IMR-90 (cell line): ENCODE data around the gene ORAI1. TPM values are rescaled to one million over a fixed set of nuclear protein-coding genes. Genes with fewer than 3 reads are reported as not detected.

Experiments
- ATAC-seq: fragments of 200-7000 bp; cut with Tn5 transposase; 2 replicates; pipeline ENCODE4 v1.9.1; 2020; ENCODE audit warnings: low read depth, mild to moderate bottlenecking, moderate library complexity
- BruUV-seq: library from RNA; stranded (reverse); fragments of 400-500 nt; replicated peaks from 2 replicates; lab custom pipeline; 2021; lab: Mats Ljungman, UMichigan
- CTCF ChIA-PET: fragments of 300-600 bp; formaldehyde crosslinking; extraction: SDS; loops from one replicate; lab custom pipeline; 2021; ENCODE audit warnings: antibody characterized with exemption; lab: Yijun Ruan, JAX
- POLR2A ChIA-PET: fragments of 300-600 bp; sonication (Branson Sonifier 250); formaldehyde crosslinking; loops from one replicate; lab custom pipeline; 2022; ENCODE audit warnings: antibody characterized with exemption; ENCODE audit not compliant: unreplicated experiment; lab: Charles Lee
- DNase-seq: peaks from one replicate; pipeline ENCODE4 v3.0.0; 2013
- H2AFZ ChIP-seq: replicated peaks from 2 replicates; pipeline ENCODE3; 2013; ENCODE audit warnings: low read length, mild to moderate bottlenecking; ENCODE audit not compliant: poor library complexity
- H2AK5ac ChIP-seq: 2 replicates; pipeline ENCODE4 v1.6.1; 2013; ENCODE audit warnings: low read depth, low read length, inconsistent platforms
- H2AK9ac ChIP-seq: replicated peaks from 2 replicates; pipeline ENCODE3; 2013; ENCODE audit warnings: mild to moderate bottlenecking, low read depth, low read length, moderate library complexity; ENCODE audit not compliant: poor library complexity
- H2BK120ac ChIP-seq: 2 replicates; pipeline ENCODE4 v1.6.1; 2013; ENCODE audit warnings: low read depth, low read length, inconsistent platforms
- H2BK15ac ChIP-seq: 3 replicates; pipeline ENCODE4 v1.6.1; 2013; ENCODE audit warnings: low read depth, low read length, inconsistent platforms
- H2BK20ac ChIP-seq: 2 replicates; pipeline ENCODE4 v1.6.1; 2013; ENCODE audit warnings: low read depth, mild to moderate bottlenecking, inconsistent platforms, low read length, moderate library complexity
- H2BK5ac ChIP-seq: 2 replicates; pipeline ENCODE4 v1.6.1; 2013; ENCODE audit warnings: mild to moderate bottlenecking, low read depth, low read length, inconsistent platforms; ENCODE audit not compliant: poor library complexity, severe bottlenecking
- H3K14ac ChIP-seq: replicated peaks from 2 replicates; pipeline ENCODE4 v1.6.1; 2013; ENCODE audit warnings: low read depth, low read length, inconsistent platforms
- H3K18ac ChIP-seq: 2 replicates; pipeline ENCODE4 v1.6.1; 2013; ENCODE audit warnings: low read depth, low read length, control low read depth
- H3K23ac ChIP-seq: 2 replicates; pipeline ENCODE4 v1.6.1; 2013; ENCODE audit warnings: low read depth, low read length, inconsistent platforms
- H3K27ac ChIP-seq: 2 replicates; pipeline ENCODE4 v1.5.1; 2013; ENCODE audit warnings: mild to moderate bottlenecking, control low read depth, low read length; ENCODE audit not compliant: insufficient read depth
- H3K27me3 ChIP-seq: 2 replicates; pipeline ENCODE4 v1.6.1; 2013; ENCODE audit warnings: low read length; ENCODE audit not compliant: control insufficient read depth, insufficient read depth
- H3K36me3 ChIP-seq: 2 replicates; pipeline ENCODE4 v1.6.1; 2013; ENCODE audit warnings: low read length, mixed read lengths; ENCODE audit not compliant: control insufficient read depth, insufficient read depth
- H3K4ac ChIP-seq: 2 replicates; pipeline ENCODE4 v1.6.1; 2013; ENCODE audit warnings: low read depth, low read length, inconsistent platforms
- H3K4me1 ChIP-seq: 2 replicates; pipeline ENCODE4 v1.6.1; 2013; ENCODE audit warnings: low read length, mixed read lengths; ENCODE audit not compliant: control insufficient read depth, insufficient read depth
- H3K4me2 ChIP-seq: 2 replicates; pipeline ENCODE4 v1.6.1; 2013; ENCODE audit warnings: low read depth, mild to moderate bottlenecking, control low read depth, low read length, moderate library complexity
- H3K4me3 ChIP-seq: 2 replicates; pipeline ENCODE4 v1.5.1; 2013; ENCODE audit warnings: low read depth, mild to moderate bottlenecking, control low read depth, low read length, moderate library complexity; ENCODE audit not compliant: insufficient read depth
- H3K56ac ChIP-seq: 2 replicates; pipeline ENCODE4 v1.6.1; 2013; ENCODE audit warnings: low read length, inconsistent platforms; ENCODE audit not compliant: insufficient read depth; ENCODE audit errors: extremely low read depth
- H3K79me1 ChIP-seq, 2 experiments: 2 replicates each; pipeline ENCODE4 v1.6.1; 2013; ENCODE audit warnings: low read length in 2 of 2, inconsistent platforms in 1 of 2, low read depth in 1 of 2
- H3K9ac ChIP-seq: 2 replicates; pipeline ENCODE4 v1.6.1; 2013; ENCODE audit warnings: low read depth, low read length, control low read depth
- H3K9me1 ChIP-seq: 2 replicates; pipeline ENCODE4 v1.6.1; 2013; ENCODE audit warnings: low read length, inconsistent platforms; ENCODE audit not compliant: insufficient read depth
- H3K9me3 ChIP-seq: 2 replicates; pipeline ENCODE4 v1.6.1; 2013; ENCODE audit warnings: low read length; ENCODE audit not compliant: control insufficient read depth, insufficient read depth
- H4K20me1 ChIP-seq: 2 replicates; pipeline ENCODE4 v1.6.1; 2013; ENCODE audit warnings: low read length, inconsistent platforms; ENCODE audit not compliant: insufficient read depth
- H4K5ac ChIP-seq: 2 replicates; pipeline ENCODE4 v1.6.1; 2013; ENCODE audit warnings: mild to moderate bottlenecking, low read depth, low read length, control low read depth
- H4K8ac ChIP-seq, 2 experiments: 2 replicates each; pipeline ENCODE4 v1.6.1; 2013; ENCODE audit warnings: low read depth in 2 of 2, low read length in 2 of 2, control low read depth in 1 of 2, inconsistent platforms in 1 of 2
- H4K91ac ChIP-seq: 2 replicates; pipeline ENCODE4 v1.6.1; 2013; ENCODE audit warnings: low read depth, low read length, inconsistent platforms; ENCODE audit not compliant: insufficient read depth
- CEBPB ChIP-seq: IDR thresholded peaks from 2 replicates; pipeline ENCODE4 v1.6.1; 2012; ENCODE audit warnings: low read depth, low read length, improper control_type of control experiment
- MAFK ChIP-seq: IDR thresholded peaks from 2 replicates; pipeline ENCODE4 v1.6.1; 2012; ENCODE audit warnings: low read depth, low read length, improper control_type of control experiment
- MAZ ChIP-seq: IDR thresholded peaks from 2 replicates; pipeline ENCODE4 v1.6.1; 2012; ENCODE audit warnings: low read depth, mild to moderate bottlenecking, low read length, improper control_type of control experiment, moderate library complexity, borderline replicate concordance
- MXI1 ChIP-seq: IDR thresholded peaks from 2 replicates; pipeline ENCODE4 v1.6.1; 2012; ENCODE audit warnings: low read depth, mild to moderate bottlenecking, low read length, moderate library complexity, borderline replicate concordance
- NFE2L2 ChIP-seq: fragments of 150-350 bp; IDR thresholded peaks from 2 replicates; pipeline ENCODE4 v1.6.1; 2016; ENCODE audit warnings: low read depth, mild to moderate bottlenecking, low read length
- POLR2A ChIP-seq: IDR thresholded peaks from 2 replicates; pipeline ENCODE4 v1.6.1; 2012; ENCODE audit warnings: mild to moderate bottlenecking, low read depth, low read length
- RAD21 ChIP-seq: IDR thresholded peaks from 2 replicates; pipeline ENCODE4 v1.6.1; 2012; ENCODE audit warnings: low read length, improper control_type of control experiment
- RFX5 ChIP-seq: IDR thresholded peaks from 2 replicates; pipeline ENCODE4 v1.8.0; 2012; ENCODE audit warnings: low read depth, mild to moderate bottlenecking, low read length, moderate library complexity
- SMC3 ChIP-seq: fragments of 150-350 bp; IDR thresholded peaks from 2 replicates; pipeline ENCODE4 v1.6.1; 2016; ENCODE audit warnings: low read depth, mild to moderate bottlenecking, antibody characterized with exemption, low read length, moderate library complexity
- USF2 ChIP-seq: fragments of 150-350 bp; IDR thresholded peaks from 2 replicates; pipeline ENCODE4 v1.6.1; 2017; ENCODE audit warnings: mild to moderate bottlenecking, antibody characterized with exemption, low read length, low read depth
- WGBS, 2 experiments: methylation state at CpG; one replicate each; pipeline versions ENCODE4 v1.1.5 to v1.1.7; 2013; ENCODE audit warnings: missing lambda C conversion rate in 2 of 2; ENCODE audit not compliant: insufficient read length in 1 of 2; ENCODE audit errors: extremely low coverage in 2 of 2; 5-methylcytosine and 5-hydroxymethylcytosine counted together
- dilution Hi-C: fragments of 300-500 bp; cut with HindIII; formaldehyde crosslinking; loops from one replicate; pipeline ENCODE4 v1.14.3; 2018; ENCODE audit warnings: low sequenced_read_pairs; ENCODE audit not compliant: unreplicated experiment
- in situ Hi-C: fragments of 300-500 bp; cut with MboI; formaldehyde crosslinking; loops from 3 replicates; pipeline ENCODE4 v1.14.3; 2019; ENCODE audit warnings: low sequenced_read_pairs, inconsistent platforms, mixed read lengths
- intact Hi-C: fragments of 100-400 bp; cut with micrococcal nuclease; formaldehyde crosslinking; loops from 2 replicates; pipeline ENCODE4 v1.10.0; 2022
- polyA plus RNA-seq, 3 experiments: library from polyadenylated mRNA; depleted of rRNA; stranded (reverse); fragments of >200 nt; gene quantifications; 2 replicates each; pipeline ENCODE4 v1.2.3, GENCODE V29; 2012; ENCODE audit warnings: low replicate concordance in 1 of 3
- total RNA-seq: library from RNA; depleted of rRNA; stranded (reverse); fragments of >200 nt; gene quantifications from 2 replicates; pipeline ENCODE4 v1.2.3, GENCODE V29; 2012

The ORAI1 gene
- total and polyA plus RNA-seq, 2 of the 4 experiments (the other 2 are of a cell fraction), result 3.9 to 22.7 TPM

- Histone ChIP-seq H3K27ac (no peak overlapping the region), H4K91ac (no peak overlapping the region), H3K14ac (no peak overlapping the region), H3K4ac (no peak overlapping the region), H4K5ac (no peak overlapping the region), H2AFZ (no peak overlapping the region), H3K4me1 (no peaks in the 10 kb centered on the region), H3K9me1 (0 out of 2 replicates have a peak, but pooled peaks cover 3% of the 10 kb centered on the region), H3K79me1 (0 out of 4 replicates have a peak, but pooled peaks cover 0 to 4% of the 10 kb centered on the region in 2 experiments), H4K20me1 (no peaks in the 10 kb centered on the region), H2BK15ac (no peak overlapping the region), H4K8ac (no peak overlapping the region), H3K4me3 (no peak overlapping the region), H2AK9ac (no peak overlapping the region), H2BK5ac (no peak overlapping the region), H3K23ac (no peak overlapping the region), H3K18ac (no peak overlapping the region), H2BK20ac (no peak overlapping the region), H3K4me2 (no peak overlapping the region), H3K9me3 (no peaks in the 10 kb centered on the region), H2BK120ac (no peak overlapping the region), H2AK5ac (no peak overlapping the region), H3K9ac (no peak overlapping the region), H3K27me3 (no peaks in the 10 kb centered on the region), H3K56ac (no peak overlapping the region), H3K36me3 (no peaks in the 10 kb centered on the region)
- CTCF ChIA-PET, result no interaction called here
- DNase-seq, result no peak
- intact Hi-C loops (no loop called here), in situ Hi-C loops (no loop called here), dilution Hi-C loops (no loop called here)
- no TSS peak for BruUV-seq
- TF ChIP-seq NFE2L2, result no peak
- no peak for TF ChIP-seq POLR2A
- no peak for TF ChIP-seq RFX5
- no peak for TF ChIP-seq MAZ
- no peak for TF ChIP-seq RAD21
- TF ChIP-seq MXI1, result no peak
- TF ChIP-seq USF2, result no peak
- no peak for TF ChIP-seq SMC3
- no peak for TF ChIP-seq CEBPB
- no peak for TF ChIP-seq MAFK
- POLR2A ChIA-PET, result no interaction called here
- WGBS, 2 experiments, result 93% methylated on average over 2 of the region's 8 CpGs; no CpG with 5 or more reads in 1 of the 2 experiments
- no peak for ATAC-seq
Measured at GRCh38 chr12:121649819-121650353, 23.6 kb downstream of the ORAI1 start.
